Measurements from ENCODE around the gene NRG4. TPM values are rescaled to one million over a fixed set of nuclear protein-coding genes. Genes with fewer than 3 reads are reported as not detected.

Gene NRG4
- 10 to 100 TPM in 2 of 9 donors, 1 to 10 TPM in 7; 1.5 to 16.9 (median 4.7) TPM for total RNA-seq
- 1 to 10 TPM; 2.6 to 3.9 (median 3.6) TPM for polyA plus RNA-seq
- long read RNA-seq, donor 1, partial matches to known transcripts = 0 of 2 reads
- long read RNA-seq, donor 1, other reads (novel, unspliced or antisense) = 0 of 2 reads
- long read RNA-seq, donor 2, partial matches to known transcripts = 0 of 2 reads
- long read RNA-seq, donor 2, other reads (novel, unspliced or antisense) = 0 of 2 reads
- long read RNA-seq, donor 3, partial matches to known transcripts = 0 of 2 reads
- long read RNA-seq, donor 3, other reads (novel, unspliced or antisense) = 0 of 2 reads
- long read RNA-seq, donor 4, partial matches to known transcripts = 0 of 4 reads
- long read RNA-seq, donor 4, other reads (novel, unspliced or antisense) = 3 of 4 reads
- long read RNA-seq, donor 5, partial matches to known transcripts = 0 of 5 reads
- long read RNA-seq, donor 5, other reads (novel, unspliced or antisense) = 3 of 5 reads
- long read RNA-seq, donor 6, partial matches to known transcripts = 0 of 3 reads
- long read RNA-seq, donor 6, other reads (novel, unspliced or antisense) = 2 of 3 reads
- long read RNA-seq, donor 7 = 0 reads
- long read RNA-seq, donor 8, partial matches to known transcripts = 0 of 3 reads
- long read RNA-seq, donor 8, other reads (novel, unspliced or antisense) = 0 of 3 reads
- long read RNA-seq, donor 9 = 0 reads
- long read RNA-seq, donor 10 = 0 reads

GRCh38 chr15:76011627-76012551 is at the start of gene NRG4:
TSS of gene NRG4 (minus strand) at chr15:76012424. CDS start at chr15:76011230, 1,194 bp downstream.
- intact Hi-C loops (cut with DNase I) = no loop called here
- Histone ChIP-seq H3K9me3 (replicated peaks in 1 of 3) (no peaks in the 10 kb centered on the region), H3K36me3 (replicated peaks in 1 of 2) (no peaks in the 10 kb centered on the region), H3K27me3 (peaks cover 6% of the 10 kb centered on the region), H3K4me3 (peak within 1 kb of the TSS in 2 of 4 donors; percentile 11 to 34), H3K27ac (no peak within 1 kb of the TSS), H3K4me1 (replicated peaks in 1 of 2) (no peaks in the 10 kb centered on the region)
- no peak for TF ChIP-seq POLR2A (IDR thresholded peaks at IDR 0.05)
- no peak for TF ChIP-seq CTCF (IDR thresholded peaks at IDR 0.05)
- 24 to 28% (median 27%) methylated on average over 13 of the region's 13 CpGs for WGBS, 4 donors
- peak in 4 of 7 donors; percentile 23 to 58 (median 46) for DNase-seq

GRCh38 chr15:76061700-76062099 is 49.5 kb upstream of the NRG4 start:
- no peaks in the 10 kb centered on the region for H3K27me3 ChIP-seq
- no peaks in the 10 kb centered on the region for H3K36me3 ChIP-seq (replicated peaks in 1 of 2)
- intact Hi-C loops (cut with DNase I) = no loop called here
- H3K27ac ChIP-seq = no peak overlapping the region
- no peaks in the 10 kb centered on the region for H3K9me3 ChIP-seq (replicated peaks in 1 of 3)
- no peak for DNase-seq
- no peak overlapping the region for H3K4me3 ChIP-seq
- peaks cover 0 to 22% of the 10 kb centered on the region in 2 donors for H3K4me1 ChIP-seq (replicated peaks in 1 of 2)
- 85 to 91% (median 88%) methylated on average over 5 of the region's 5 CpGs for WGBS, 4 donors
- TF ChIP-seq POLR2A (IDR thresholded peaks at IDR 0.05) = no peak

GRCh38 chr15:76060118-76060989 is 48.1 kb upstream of the NRG4 start:
- intact Hi-C loops (cut with DNase I) = no loop called here
- Histone ChIP-seq H3K36me3 (replicated peaks in 1 of 2) (no peaks in the 10 kb centered on the region), H3K27ac (peak overlapping the region in 1 of 5 donors; percentile 35), H3K27me3 (no peaks in the 10 kb centered on the region), H3K9me3 (replicated peaks in 1 of 3) (no peaks in the 10 kb centered on the region), H3K4me1 (replicated peaks in 1 of 2) (peaks cover 0 to 21% of the 10 kb centered on the region in 2 donors), H3K4me3 (peak overlapping the region in 3 of 4 donors; percentile 6 to 81 (median 31))
- WGBS, 4 donors = 10 to 17% (median 11%) methylated on average over 8 to 20 of the region's 20 CpGs
- no peak for DNase-seq
- no peak for TF ChIP-seq CTCF (IDR thresholded peaks at IDR 0.05)
- no peak for TF ChIP-seq POLR2A (IDR thresholded peaks at IDR 0.05)

Measured in adrenal gland (tissue), 19 donors.